IMR-90 (cell line): ENCODE data around the gene CD163L1. TPM values are rescaled to one million over a fixed set of nuclear protein-coding genes. Genes with fewer than 3 reads are reported as not detected.

Source experiments
- ATAC-seq: fragments of 200-7000 bp; cut with Tn5 transposase; 2 replicates; pipeline ENCODE4 v1.9.1; 2020; ENCODE audit warnings: low read depth, mild to moderate bottlenecking, moderate library complexity
- BruUV-seq: library from RNA; stranded (reverse); fragments of 400-500 nt; replicated peaks from 2 replicates; lab custom pipeline; 2021; lab: Mats Ljungman, UMichigan
- CTCF ChIA-PET: fragments of 300-600 bp; formaldehyde crosslinking; extraction: SDS; loops from one replicate; lab custom pipeline; 2021; ENCODE audit warnings: antibody characterized with exemption; lab: Yijun Ruan, JAX
- POLR2A ChIA-PET: fragments of 300-600 bp; sonication (Branson Sonifier 250); formaldehyde crosslinking; loops from one replicate; lab custom pipeline; 2022; ENCODE audit warnings: antibody characterized with exemption; ENCODE audit not compliant: unreplicated experiment; lab: Charles Lee
- DNase-seq: peaks from one replicate; pipeline ENCODE4 v3.0.0; 2013
- H2AFZ ChIP-seq: replicated peaks from 2 replicates; pipeline ENCODE3; 2013; ENCODE audit warnings: low read length, mild to moderate bottlenecking; ENCODE audit not compliant: poor library complexity
- H2AK5ac ChIP-seq: 2 replicates; pipeline ENCODE4 v1.6.1; 2013; ENCODE audit warnings: low read depth, low read length, inconsistent platforms
- H2AK9ac ChIP-seq: replicated peaks from 2 replicates; pipeline ENCODE3; 2013; ENCODE audit warnings: mild to moderate bottlenecking, low read depth, low read length, moderate library complexity; ENCODE audit not compliant: poor library complexity
- H2BK120ac ChIP-seq: 2 replicates; pipeline ENCODE4 v1.6.1; 2013; ENCODE audit warnings: low read depth, low read length, inconsistent platforms
- H2BK15ac ChIP-seq: 3 replicates; pipeline ENCODE4 v1.6.1; 2013; ENCODE audit warnings: low read depth, low read length, inconsistent platforms
- H2BK20ac ChIP-seq: 2 replicates; pipeline ENCODE4 v1.6.1; 2013; ENCODE audit warnings: low read depth, mild to moderate bottlenecking, inconsistent platforms, low read length, moderate library complexity
- H2BK5ac ChIP-seq: 2 replicates; pipeline ENCODE4 v1.6.1; 2013; ENCODE audit warnings: mild to moderate bottlenecking, low read depth, low read length, inconsistent platforms; ENCODE audit not compliant: poor library complexity, severe bottlenecking
- H3K14ac ChIP-seq: replicated peaks from 2 replicates; pipeline ENCODE4 v1.6.1; 2013; ENCODE audit warnings: low read depth, low read length, inconsistent platforms
- H3K18ac ChIP-seq: 2 replicates; pipeline ENCODE4 v1.6.1; 2013; ENCODE audit warnings: low read depth, low read length, control low read depth
- H3K23ac ChIP-seq: 2 replicates; pipeline ENCODE4 v1.6.1; 2013; ENCODE audit warnings: low read depth, low read length, inconsistent platforms
- H3K27ac ChIP-seq: 2 replicates; pipeline ENCODE4 v1.5.1; 2013; ENCODE audit warnings: mild to moderate bottlenecking, control low read depth, low read length; ENCODE audit not compliant: insufficient read depth
- H3K27me3 ChIP-seq: 2 replicates; pipeline ENCODE4 v1.6.1; 2013; ENCODE audit warnings: low read length; ENCODE audit not compliant: control insufficient read depth, insufficient read depth
- H3K36me3 ChIP-seq: 2 replicates; pipeline ENCODE4 v1.6.1; 2013; ENCODE audit warnings: low read length, mixed read lengths; ENCODE audit not compliant: control insufficient read depth, insufficient read depth
- H3K4ac ChIP-seq: 2 replicates; pipeline ENCODE4 v1.6.1; 2013; ENCODE audit warnings: low read depth, low read length, inconsistent platforms
- H3K4me1 ChIP-seq: 2 replicates; pipeline ENCODE4 v1.6.1; 2013; ENCODE audit warnings: low read length, mixed read lengths; ENCODE audit not compliant: control insufficient read depth, insufficient read depth
- H3K4me2 ChIP-seq: 2 replicates; pipeline ENCODE4 v1.6.1; 2013; ENCODE audit warnings: low read depth, mild to moderate bottlenecking, control low read depth, low read length, moderate library complexity
- H3K4me3 ChIP-seq: 2 replicates; pipeline ENCODE4 v1.5.1; 2013; ENCODE audit warnings: low read depth, mild to moderate bottlenecking, control low read depth, low read length, moderate library complexity; ENCODE audit not compliant: insufficient read depth
- H3K56ac ChIP-seq: 2 replicates; pipeline ENCODE4 v1.6.1; 2013; ENCODE audit warnings: low read length, inconsistent platforms; ENCODE audit not compliant: insufficient read depth; ENCODE audit errors: extremely low read depth
- H3K79me1 ChIP-seq, 2 experiments: 2 replicates each; pipeline ENCODE4 v1.6.1; 2013; ENCODE audit warnings: low read length in 2 of 2, inconsistent platforms in 1 of 2, low read depth in 1 of 2
- H3K9ac ChIP-seq: 2 replicates; pipeline ENCODE4 v1.6.1; 2013; ENCODE audit warnings: low read depth, low read length, control low read depth
- H3K9me1 ChIP-seq: 2 replicates; pipeline ENCODE4 v1.6.1; 2013; ENCODE audit warnings: low read length, inconsistent platforms; ENCODE audit not compliant: insufficient read depth
- H3K9me3 ChIP-seq: 2 replicates; pipeline ENCODE4 v1.6.1; 2013; ENCODE audit warnings: low read length; ENCODE audit not compliant: control insufficient read depth, insufficient read depth
- H4K20me1 ChIP-seq: 2 replicates; pipeline ENCODE4 v1.6.1; 2013; ENCODE audit warnings: low read length, inconsistent platforms; ENCODE audit not compliant: insufficient read depth
- H4K5ac ChIP-seq: 2 replicates; pipeline ENCODE4 v1.6.1; 2013; ENCODE audit warnings: mild to moderate bottlenecking, low read depth, low read length, control low read depth
- H4K8ac ChIP-seq, 2 experiments: 2 replicates each; pipeline ENCODE4 v1.6.1; 2013; ENCODE audit warnings: low read depth in 2 of 2, low read length in 2 of 2, control low read depth in 1 of 2, inconsistent platforms in 1 of 2
- H4K91ac ChIP-seq: 2 replicates; pipeline ENCODE4 v1.6.1; 2013; ENCODE audit warnings: low read depth, low read length, inconsistent platforms; ENCODE audit not compliant: insufficient read depth
- CHD1 ChIP-seq: IDR thresholded peaks from 2 replicates; pipeline ENCODE4 v1.6.1; 2012; ENCODE audit warnings: low read depth, low read length, improper control_type of control experiment
- FOS ChIP-seq: fragments of 150-350 bp; IDR thresholded peaks from 2 replicates; pipeline ENCODE4 v1.6.1; 2016; ENCODE audit warnings: low read depth, low read length
- MAFK ChIP-seq: IDR thresholded peaks from 2 replicates; pipeline ENCODE4 v1.6.1; 2012; ENCODE audit warnings: low read depth, low read length, improper control_type of control experiment
- RAD21 ChIP-seq: IDR thresholded peaks from 2 replicates; pipeline ENCODE4 v1.6.1; 2012; ENCODE audit warnings: low read length, improper control_type of control experiment
- RFX5 ChIP-seq: IDR thresholded peaks from 2 replicates; pipeline ENCODE4 v1.8.0; 2012; ENCODE audit warnings: low read depth, mild to moderate bottlenecking, low read length, moderate library complexity
- SMC3 ChIP-seq: fragments of 150-350 bp; IDR thresholded peaks from 2 replicates; pipeline ENCODE4 v1.6.1; 2016; ENCODE audit warnings: low read depth, mild to moderate bottlenecking, antibody characterized with exemption, low read length, moderate library complexity
- WGBS, 2 experiments: methylation state at CpG; one replicate each; pipeline versions ENCODE4 v1.1.5 to v1.1.7; 2013; ENCODE audit warnings: missing lambda C conversion rate in 2 of 2; ENCODE audit not compliant: insufficient read length in 1 of 2; ENCODE audit errors: extremely low coverage in 2 of 2; 5-methylcytosine and 5-hydroxymethylcytosine counted together
- dilution Hi-C: fragments of 300-500 bp; cut with HindIII; formaldehyde crosslinking; loops from one replicate; pipeline ENCODE4 v1.14.3; 2018; ENCODE audit warnings: low sequenced_read_pairs; ENCODE audit not compliant: unreplicated experiment
- in situ Hi-C: fragments of 300-500 bp; cut with MboI; formaldehyde crosslinking; loops from 3 replicates; pipeline ENCODE4 v1.14.3; 2019; ENCODE audit warnings: low sequenced_read_pairs, inconsistent platforms, mixed read lengths
- intact Hi-C: fragments of 100-400 bp; cut with micrococcal nuclease; formaldehyde crosslinking; loops from 2 replicates; pipeline ENCODE4 v1.10.0; 2022
- polyA plus RNA-seq, 3 experiments: library from polyadenylated mRNA; depleted of rRNA; stranded (reverse); fragments of >200 nt; gene quantifications; 2 replicates each; pipeline ENCODE4 v1.2.3, GENCODE V29; 2012; ENCODE audit warnings: low replicate concordance in 1 of 3
- total RNA-seq: library from RNA; depleted of rRNA; stranded (reverse); fragments of >200 nt; gene quantifications from 2 replicates; pipeline ENCODE4 v1.2.3, GENCODE V29; 2012

CD163L1 gene
- total and polyA plus RNA-seq, 2 of the 4 experiments (the other 2 are of a cell fraction), result 0.50 to 1.6 TPM

DNA sequence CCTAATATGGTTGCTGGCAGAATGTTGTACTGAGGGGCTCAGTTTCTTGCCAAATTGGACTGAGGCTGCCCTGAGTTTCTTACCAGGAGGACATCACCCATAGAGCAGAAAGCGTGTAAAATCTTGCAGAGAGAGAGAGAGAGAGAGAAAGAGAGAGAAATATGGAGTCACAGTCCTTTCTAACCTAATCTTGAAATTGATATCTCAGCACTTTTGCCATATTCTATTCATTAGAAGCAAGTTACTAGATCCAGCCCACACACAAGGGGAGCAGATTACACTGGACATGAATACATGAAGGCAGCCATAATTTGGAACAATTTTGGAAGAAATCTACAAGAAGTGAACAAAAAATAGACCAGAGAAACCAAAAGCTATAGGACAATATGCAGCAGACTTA is 4.1 kb upstream of the CD163L1 start:
- H2AK5ac ChIP-seq, result no peak overlapping the region
- H3K9me3 ChIP-seq, result no peaks in the 10 kb centered on the region
- ChIA-PET CTCF (no interaction called here), POLR2A (no interaction called here)
- no peak for ATAC-seq
- H3K79me1 ChIP-seq, result no peaks in the 10 kb centered on the region
- no peaks in the 10 kb centered on the region for H4K20me1 ChIP-seq
- no peak overlapping the region for H3K23ac ChIP-seq
- no peaks in the 10 kb centered on the region for H3K27me3 ChIP-seq
- no TSS peak for BruUV-seq
- no peaks in the 10 kb centered on the region for H3K36me3 ChIP-seq
- H3K9me1 ChIP-seq, result no peaks in the 10 kb centered on the region
- no peak overlapping the region for H2BK15ac ChIP-seq
- no peak overlapping the region for H3K9ac ChIP-seq
- no peak overlapping the region for H2BK120ac ChIP-seq
- H2AFZ ChIP-seq, result no peak overlapping the region
- no peak overlapping the region for H3K18ac ChIP-seq
- no peak overlapping the region for H3K4me3 ChIP-seq
- no peak overlapping the region for H3K56ac ChIP-seq
- no CpG with 5 or more reads among the region's 1 CpG for WGBS, 2 experiments
- no peaks in the 10 kb centered on the region for H3K4me1 ChIP-seq
- in situ Hi-C loops, result no loop called here
- no peak overlapping the region for H4K5ac ChIP-seq
- no peak overlapping the region for H2BK20ac ChIP-seq
- dilution Hi-C loops, result no loop called here
- no peak overlapping the region for H3K4me2 ChIP-seq
- no peak for DNase-seq
- no peak overlapping the region for H3K27ac ChIP-seq
- H2AK9ac ChIP-seq, result no peak overlapping the region
- no peak overlapping the region for H3K14ac ChIP-seq
- H2BK5ac ChIP-seq, result no peak overlapping the region
- H4K8ac ChIP-seq, result no peak overlapping the region
- intact Hi-C loops, result no loop called here
- TF ChIP-seq MAFK (peak; percentile 54), CHD1 (no peak), FOS (no peak), RFX5 (no peak), RAD21 (no peak), SMC3 (no peak)
- H3K4ac ChIP-seq, result no peak overlapping the region
- no peak overlapping the region for H4K91ac ChIP-seq
